ENCODE measurements around the gene MAD1L1.
A peak's percentile ranks its signal among the peaks of the same experiment; 100 is the strongest.
"Not testable (repeated sequence)": the region's sequence is repeated elsewhere in the genome, so short reads cannot be mapped to it uniquely, and the experiment has no call there.

The MAD1L1 gene

DNA sequence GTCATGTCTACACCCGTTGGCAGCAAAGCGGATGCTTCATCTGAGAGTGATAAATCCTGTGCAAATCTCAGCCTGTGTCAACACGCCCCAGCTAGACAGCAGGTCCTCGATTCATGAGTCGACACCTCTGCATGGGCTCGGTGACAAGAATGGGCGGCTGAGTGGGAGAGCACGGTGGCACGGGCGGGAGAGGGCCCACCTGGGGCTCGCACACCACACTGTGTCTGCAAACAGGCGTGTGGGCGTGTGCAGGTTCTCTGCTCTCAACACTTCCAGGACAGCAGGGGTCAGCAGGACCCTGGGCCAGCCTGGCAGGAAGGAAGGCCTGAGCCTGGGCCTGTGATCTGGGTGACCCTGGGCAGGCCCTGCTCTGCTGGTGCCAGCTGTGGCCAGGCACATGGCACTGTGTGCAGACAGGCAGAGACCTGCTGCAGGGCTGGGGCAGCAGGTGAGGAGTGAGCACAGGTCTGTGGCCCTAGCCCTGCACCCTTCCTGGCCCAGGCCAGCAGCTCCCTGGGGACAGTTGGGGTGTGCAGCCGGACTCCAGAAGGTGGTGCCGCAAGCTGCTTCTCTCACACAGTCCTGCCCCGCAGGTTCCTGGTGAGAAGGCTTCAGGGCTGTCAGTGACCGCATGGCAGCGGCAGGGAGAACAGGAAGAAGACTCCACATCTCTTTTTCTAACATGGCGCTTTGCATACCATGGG, 346.2 kb downstream of the MAD1L1 start:
- DNase-seq: peak; percentile 41

DNA sequence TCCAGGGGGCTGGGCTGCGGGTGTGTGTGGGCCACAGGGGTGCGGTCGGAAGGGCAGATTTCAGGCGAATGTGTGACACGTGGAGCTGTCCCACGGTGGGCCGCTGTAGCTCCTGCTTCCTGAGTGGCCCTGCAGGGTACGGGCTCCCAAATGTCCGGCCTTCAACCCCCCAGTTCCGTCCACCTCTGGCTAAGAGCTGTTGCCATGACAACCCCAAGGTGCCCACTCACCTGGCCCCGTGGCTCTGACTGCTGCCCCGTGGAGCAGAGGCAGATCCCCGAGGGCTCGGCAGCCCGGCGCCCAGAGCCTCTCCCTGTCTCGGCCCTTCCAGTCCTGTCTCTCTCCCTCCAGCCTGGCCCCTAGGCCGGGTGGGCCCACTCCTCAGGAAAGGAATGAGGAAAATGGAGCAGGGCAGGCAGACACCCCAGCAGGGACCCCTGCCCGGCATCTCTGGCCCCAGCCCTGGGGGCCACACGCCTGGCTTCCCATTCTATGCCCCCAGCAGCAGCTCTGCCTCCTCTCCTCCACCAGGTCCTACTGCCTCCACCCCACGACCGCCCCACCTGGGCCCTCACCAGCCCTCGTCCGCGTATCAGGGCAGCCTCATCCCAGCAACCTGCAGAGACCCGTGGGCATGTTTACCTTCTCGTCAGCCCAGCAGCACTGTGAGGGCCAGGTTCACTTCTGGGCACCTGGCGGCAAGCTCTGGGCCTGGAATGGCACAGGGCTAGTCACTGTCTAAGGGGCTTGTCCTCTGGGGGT, 347.1 kb downstream of the MAD1L1 start:
- no peak for DNase-seq

GRCh38 chr7:1884583-1885350, 348.0 kb downstream of the MAD1L1 start:
- DNase-seq: no peak

- peak; percentile 28 for DNase-seq
These were observed 348.7 kb downstream of the MAD1L1 start for GRCh38 chr7:1883834-1884582.

DNA sequence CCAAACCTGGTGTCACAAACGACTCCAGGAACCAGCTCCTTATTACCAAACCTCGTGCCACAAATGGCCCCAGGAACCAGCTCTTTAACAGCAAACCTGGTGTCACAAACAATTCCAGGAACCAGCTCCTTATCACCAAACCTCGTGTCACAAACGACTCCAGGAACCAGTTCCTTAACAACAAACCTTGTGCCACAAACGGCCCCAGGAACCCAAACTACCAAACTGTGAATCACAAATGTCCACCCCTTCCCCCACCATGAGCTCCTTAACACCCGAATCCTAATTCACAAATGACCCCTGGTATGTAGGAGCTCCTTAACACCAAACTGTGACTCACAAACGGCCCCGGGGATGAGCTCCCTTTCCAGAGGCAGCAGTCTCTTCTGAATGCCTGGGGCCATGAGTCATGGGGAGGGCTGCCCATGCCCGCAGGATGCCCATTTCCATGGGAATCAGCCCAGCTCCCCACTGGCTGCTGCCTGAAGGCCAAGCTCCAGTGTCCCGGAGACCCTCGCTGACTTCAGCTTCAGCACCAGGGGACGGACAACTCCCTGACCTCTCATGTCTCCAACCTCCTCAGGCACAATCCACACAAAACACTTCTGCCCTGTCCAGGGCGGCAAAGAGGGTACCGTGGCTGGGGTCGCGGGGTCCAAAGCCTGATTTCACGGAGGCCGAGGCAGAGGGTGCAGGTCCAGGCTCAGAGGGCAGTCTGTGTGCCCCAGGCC, 349.5 kb downstream of the MAD1L1 start:
- DNase-seq: peak; percentile 93

DNA sequence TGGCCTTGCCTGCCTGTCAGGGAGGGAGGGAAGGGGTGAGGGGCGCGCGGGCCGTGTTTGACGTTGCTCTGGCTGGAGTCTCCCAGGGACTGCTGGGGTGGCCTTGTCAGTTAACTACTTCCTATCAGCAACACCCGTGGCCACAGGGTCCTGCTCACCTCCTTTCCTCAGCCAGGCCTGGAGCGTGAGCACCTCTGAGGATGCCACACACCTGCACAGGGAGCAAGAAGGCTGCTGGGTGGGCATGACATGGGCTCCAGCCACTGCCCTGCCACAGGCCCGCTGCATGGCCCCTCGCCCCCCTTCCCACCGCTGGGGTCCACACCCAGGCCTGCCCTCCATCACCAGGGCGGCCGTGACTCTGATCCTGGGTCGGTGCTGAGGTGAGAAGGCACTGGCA, 350.3 kb downstream of the MAD1L1 start:
- DNase-seq: peak; percentile 42

DNA sequence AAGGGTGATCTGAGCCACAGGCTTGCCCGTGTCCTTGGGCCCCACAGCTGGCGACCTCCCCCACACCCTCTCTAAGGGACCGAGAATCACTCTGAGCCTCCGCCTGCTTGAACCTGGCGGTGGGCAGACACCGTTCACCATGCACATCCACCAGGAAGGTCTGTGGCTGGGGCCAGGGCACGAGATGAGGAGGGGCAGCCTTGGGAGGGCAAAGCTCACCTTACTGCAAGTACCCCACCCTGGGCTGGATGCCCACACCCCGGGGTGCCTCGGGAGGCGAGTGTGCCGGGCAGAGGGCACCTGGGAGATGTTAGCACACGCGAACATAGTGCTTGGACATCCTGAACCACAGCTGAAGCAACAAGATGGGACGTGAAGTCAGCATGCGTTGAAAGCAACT, 350.8 kb downstream of the MAD1L1 start:
- DNase-seq: no peak

DNA sequence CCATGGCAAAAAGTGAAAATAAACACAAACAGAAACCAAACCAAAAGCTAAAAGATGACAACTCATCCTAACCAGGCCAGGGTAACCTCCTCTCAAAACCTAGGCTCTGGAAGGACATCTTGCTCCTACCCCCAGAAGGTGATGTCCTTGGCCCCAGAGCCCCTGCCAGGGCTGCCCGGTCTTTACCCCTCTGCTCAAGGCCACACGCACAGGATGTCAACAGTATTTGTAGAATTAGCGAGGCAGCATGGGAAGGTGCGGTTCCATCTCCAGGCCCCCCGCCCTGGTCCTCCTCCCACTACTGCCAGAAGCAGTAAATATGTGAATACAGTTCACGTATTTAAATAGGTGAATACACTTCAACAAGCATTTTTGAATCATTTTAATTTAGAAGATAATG, 356.1 kb downstream of the MAD1L1 start:
- DNase-seq: not testable (repeated sequence)

DNA sequence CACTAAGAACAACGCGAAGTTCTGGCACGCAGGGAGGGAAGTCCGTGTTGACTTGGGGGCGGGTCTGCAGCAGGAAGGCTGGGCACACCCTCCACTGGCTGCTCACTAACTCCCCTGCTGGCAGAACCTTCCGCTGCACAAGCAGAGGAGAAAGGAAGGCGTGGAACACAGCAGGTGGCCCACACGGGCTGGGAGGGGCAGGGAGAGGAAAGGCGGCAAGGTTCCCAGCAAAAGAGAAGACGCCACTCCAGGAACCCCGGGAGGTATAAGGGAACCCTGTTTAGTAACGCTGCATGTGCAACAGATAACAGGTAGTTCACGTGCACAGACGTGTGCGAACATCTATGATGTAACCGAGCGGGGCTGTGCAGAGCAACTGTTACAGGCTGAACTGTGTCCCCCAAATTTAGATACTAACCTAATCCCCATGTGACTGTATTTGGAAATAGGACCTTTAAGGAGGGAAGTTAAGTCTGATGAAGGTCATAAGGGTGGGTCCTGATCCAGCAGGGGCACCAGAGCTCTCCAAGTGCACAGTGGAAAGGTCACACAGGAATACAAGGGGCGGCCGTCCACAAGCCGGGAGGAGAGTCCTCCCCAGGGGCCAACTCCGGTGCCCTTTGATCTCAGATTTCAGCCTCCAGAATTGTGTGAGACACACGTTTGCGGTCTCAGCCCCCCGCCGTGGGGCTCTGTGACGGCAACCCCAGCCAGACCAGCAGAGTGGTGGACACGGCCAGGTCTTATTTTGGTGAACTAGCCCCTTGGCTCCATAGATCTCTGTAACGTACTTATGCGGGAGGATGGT, 357.1 kb downstream of the MAD1L1 start:
- DNase-seq: peak; percentile 60

DNA sequence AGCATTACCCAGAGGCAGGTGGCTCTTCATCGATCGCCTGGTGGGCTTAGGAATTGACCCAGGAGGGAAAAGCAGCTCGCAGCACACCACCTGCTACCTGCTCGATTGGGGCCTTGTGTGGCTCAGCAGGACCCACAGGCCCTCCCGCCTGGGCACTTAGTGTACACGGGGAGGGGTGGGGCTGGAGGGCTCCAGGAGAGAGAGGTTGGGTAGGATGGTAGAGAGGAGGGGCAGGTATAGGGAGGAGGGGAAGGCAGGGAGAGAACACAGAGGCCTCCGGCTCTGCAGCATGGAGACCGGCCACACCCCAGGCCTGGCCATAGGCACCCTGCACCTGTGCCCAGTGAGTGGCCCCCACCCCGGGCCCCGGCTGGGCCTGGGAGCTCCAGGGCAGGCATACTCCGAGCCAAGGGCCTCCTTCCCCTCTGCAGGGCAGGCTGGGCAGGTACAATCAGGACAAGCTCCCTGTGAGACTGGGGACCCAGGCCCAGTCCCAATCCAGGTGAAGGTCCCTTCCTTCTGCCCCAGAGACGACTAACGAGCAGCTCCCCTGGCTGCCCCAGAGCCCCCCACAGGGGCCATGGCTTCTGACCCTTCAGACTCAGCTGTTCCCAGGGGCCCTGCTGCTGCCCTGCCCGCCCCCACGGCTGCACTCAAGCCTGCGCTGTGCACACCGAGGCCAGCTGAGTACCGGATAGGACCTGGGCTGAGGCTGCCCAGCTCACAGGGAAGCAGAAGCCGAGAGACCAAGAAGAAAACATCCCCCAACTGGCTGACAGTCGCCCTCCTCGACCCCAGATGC, 358.0 kb downstream of the MAD1L1 start:
- not testable (repeated sequence) for DNase-seq

DNA sequence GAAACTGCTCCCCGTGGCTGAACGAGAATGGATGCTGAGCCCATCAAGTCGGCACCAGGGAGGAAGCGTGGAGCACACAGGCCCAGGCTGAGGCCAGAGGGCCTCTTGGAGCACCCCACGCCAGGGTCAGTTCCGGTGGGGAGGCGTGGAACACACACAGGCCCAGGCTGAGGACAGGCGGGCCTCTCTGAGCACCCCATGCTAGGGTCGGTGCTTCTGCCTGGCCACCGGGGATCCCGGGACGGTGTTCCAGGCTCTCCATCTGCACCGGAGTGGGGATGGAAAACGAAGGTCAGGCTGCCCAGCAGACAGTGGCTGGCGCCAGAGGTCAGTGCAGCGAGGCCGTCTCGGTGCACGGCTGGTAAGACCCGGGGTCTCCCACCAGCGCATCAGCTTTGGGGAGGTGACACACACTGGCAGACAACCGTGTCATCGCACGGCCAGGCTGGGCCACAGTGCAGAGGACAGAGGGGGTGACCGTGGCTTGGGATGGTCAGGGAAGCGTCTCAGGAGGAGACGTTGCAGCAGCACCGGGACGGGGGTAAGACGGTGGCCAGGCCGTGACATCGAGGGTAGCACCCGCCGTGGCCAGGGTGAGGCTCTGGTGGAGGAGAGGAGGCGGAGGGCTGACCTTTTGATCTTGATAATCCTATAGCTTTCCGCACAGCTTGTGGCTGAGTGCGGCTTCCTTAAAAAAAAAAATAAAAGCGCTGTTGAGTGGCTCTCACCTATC, 358.7 kb downstream of the MAD1L1 start:
- DNase-seq: peak; percentile 56

DNA sequence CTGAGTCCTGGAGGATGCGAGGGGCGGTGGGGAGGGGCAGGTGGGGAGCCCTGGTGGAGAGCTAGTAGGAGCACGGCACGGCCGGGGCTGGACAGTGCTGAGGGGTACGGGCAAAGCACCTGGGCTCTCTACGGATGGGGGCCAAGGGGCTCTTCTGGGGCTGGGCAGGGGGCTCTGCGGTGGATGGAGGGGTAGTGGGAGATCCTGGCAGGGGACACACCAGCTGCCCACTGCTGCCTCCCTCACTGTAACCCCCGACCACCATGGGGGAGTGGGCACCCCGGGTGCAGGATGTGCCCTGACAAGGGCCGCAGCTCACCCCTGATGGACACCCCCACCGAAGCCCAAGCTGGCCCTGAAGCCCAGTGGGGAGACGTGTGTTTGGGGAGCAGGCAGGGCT, 359.3 kb downstream of the MAD1L1 start:
- DNase-seq: no peak

GRCh38 chr7:1873070-1873405, 359.7 kb downstream of the MAD1L1 start:
- DNase-seq: no peak

GRCh38 chr7:1872191-1873069, 360.3 kb downstream of the MAD1L1 start:
- DNase-seq: no peak

DNA sequence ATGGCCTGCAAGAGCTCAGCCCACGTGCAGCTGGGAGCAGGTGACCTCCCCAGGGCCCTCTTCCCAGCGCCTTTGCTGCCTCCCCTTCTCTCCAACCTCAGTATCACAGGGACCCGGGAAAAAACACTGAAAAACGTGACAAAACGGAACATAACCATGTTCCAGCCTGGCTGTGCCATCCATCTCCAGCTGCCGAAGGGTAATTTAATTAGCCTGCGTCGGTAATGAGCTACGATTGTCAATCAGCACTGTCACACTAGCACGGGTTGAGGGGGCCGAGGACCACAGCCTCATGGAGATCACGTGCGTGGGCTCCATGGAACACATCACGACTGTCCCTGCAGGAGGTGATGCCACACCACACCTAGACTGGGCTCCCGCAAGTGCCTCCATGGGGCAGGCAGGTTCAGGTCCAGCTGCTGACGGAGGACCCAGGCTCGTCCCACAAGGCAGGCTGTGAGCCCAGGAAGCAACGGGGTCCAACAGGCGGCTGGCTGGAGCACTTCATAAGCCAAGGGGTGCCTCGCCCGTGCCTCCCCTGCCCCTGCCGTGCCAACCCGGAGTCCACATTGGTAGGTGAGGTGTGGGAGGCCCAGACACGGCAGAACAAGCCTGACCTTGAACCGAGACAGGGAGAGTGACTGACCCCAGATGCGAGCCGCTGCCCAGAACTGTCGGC, 363.2 kb downstream of the MAD1L1 start:
- DNase-seq: no peak

DNA sequence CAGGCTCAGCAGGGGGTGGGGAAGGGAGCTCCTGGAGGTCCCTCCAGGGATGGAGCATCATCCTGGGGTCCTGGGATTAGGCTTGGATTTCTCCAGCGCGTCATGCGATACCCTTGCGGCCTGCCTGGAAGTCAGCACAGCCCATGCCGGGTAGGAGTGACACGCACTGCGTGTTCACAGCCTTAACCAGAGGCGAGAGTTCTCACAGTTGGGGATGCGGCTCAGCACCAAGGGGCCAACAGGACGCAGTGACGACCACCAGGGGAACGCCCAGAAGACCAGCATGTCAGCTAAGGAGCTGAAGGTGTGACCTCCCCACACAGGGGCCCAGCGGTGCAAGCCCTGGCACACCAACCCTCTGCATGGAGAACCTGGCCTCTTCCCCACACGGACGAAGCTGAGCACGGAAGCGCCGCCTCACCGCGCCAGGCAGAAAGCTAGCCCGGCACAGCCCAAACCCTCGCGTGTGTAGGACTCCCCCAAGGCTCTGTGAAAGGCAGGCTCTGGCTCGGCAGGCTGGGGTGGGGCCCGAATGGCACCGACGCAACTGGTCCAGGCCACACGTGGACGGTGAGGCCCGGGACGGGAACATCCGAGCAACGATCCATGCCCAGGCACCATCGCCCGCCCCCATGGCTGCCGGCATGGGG, 364.1 kb downstream of the MAD1L1 start:
- DNase-seq: no peak

DNA sequence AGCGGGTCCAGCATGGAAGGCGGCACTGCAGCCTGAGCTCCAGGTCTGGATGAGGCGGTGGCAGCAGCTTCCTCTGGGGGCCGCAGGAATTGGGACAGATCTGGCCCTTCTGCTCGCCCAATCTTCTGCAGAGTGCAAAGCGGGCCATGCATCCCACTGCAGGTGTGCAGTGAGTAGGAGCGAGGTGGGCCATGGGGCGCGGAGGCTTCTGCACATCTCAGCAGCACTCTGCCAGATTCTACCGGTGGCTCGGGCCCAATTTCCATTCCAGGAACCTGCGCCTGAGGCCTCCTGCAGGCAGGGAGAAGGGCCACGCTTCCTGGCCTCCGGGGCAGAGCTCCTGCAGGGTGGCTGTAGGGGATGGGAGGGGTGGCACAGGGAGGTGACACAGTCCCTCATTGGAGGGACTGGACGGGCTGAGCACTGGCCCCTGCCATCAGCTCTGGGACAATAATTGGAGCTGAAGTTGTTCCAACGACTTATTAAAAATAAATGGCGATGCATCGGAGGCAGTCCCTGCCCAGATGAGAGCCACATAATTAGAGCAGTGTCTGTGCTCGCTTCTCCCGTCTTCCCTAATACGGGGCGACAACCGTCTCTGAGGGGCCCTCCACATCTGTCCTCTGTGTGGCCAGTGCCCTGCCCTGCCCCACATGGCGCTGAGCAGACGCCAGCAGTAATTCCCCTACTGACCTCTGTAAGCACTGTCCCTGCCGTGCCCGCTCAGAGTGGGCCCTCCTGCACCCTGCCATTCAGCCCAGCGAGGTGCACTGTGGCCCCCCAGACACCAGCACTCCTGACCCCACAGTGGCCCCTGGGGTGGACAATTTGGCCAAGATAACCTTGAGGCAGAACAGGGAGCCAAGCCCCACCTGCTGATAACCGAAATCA, 365.1 kb downstream of the MAD1L1 start:
- no peak for DNase-seq
